SU-DHL-6 (cell line): ENCODE data around the gene UBE4B.
"Not testable (repeated sequence)": the region's sequence is repeated elsewhere in the genome, so short reads cannot be mapped to it uniquely, and the experiment has no call there.

Source experiments
- H2AFZ ChIP-seq: fragments of 200-600 bp; sonication (generic); 2 replicates; pipeline ENCODE4 v1.6.1; 2014; ENCODE audit warnings: low read depth, mild to moderate bottlenecking, moderate library complexity, mixed read lengths, antibody characterized with exemption, low read length; ENCODE audit not compliant: severe bottlenecking
- H3F3A ChIP-seq: fragments of 200-600 bp; shearing (Covaris generic); 2 replicates; pipeline ENCODE4 v1.6.0; 2016; ENCODE audit warnings: antibody characterized with exemption, mild to moderate bottlenecking; ENCODE audit not compliant: insufficient read depth
- H3K27ac ChIP-seq: fragments of 200-600 bp; sonication (generic); 2 replicates; pipeline ENCODE4 v1.5.1; 2016; ENCODE audit warnings: low read depth, mild to moderate bottlenecking, low read length, moderate library complexity, mixed read lengths
- H3K27me3 ChIP-seq: fragments of 200-600 bp; sonication (generic), shearing (Covaris generic); 2 replicates; pipeline ENCODE4 v1.6.0; 2014; ENCODE audit warnings: mild to moderate bottlenecking, low read length
- H3K36me3 ChIP-seq: fragments of 200-600 bp; sonication (generic); 2 replicates; pipeline ENCODE4 v1.6.1; 2014; ENCODE audit warnings: mild to moderate bottlenecking, low read length, mixed read lengths
- H3K4me2 ChIP-seq: fragments of 300-600, 200-600 bp; shearing (Covaris generic), sonication (generic); 2 replicates; pipeline ENCODE4 v1.6.0; 2014; ENCODE audit warnings: low read length, low read depth, mild to moderate bottlenecking; ENCODE audit not compliant: poor library complexity, severe bottlenecking
- H3K4me3 ChIP-seq: fragments of 200-600 bp; sonication (generic); 2 replicates; pipeline ENCODE4 v1.5.1; 2014; ENCODE audit warnings: antibody characterized with exemption, low read length, mild to moderate bottlenecking, mixed read lengths; ENCODE audit not compliant: insufficient read depth, poor library complexity, severe bottlenecking
- H3K79me2 ChIP-seq: fragments of 200-600 bp; sonication (generic); 2 replicates; pipeline ENCODE4 v1.6.1; 2014; ENCODE audit warnings: mild to moderate bottlenecking, low read length, moderate library complexity; ENCODE audit not compliant: insufficient read depth
- H3K9ac ChIP-seq: fragments of 200-600 bp; sonication (generic); 2 replicates; pipeline ENCODE4 v1.7.0; 2014; ENCODE audit warnings: mild to moderate bottlenecking, low read length
- H3K9me2 ChIP-seq: fragments of 200-600 bp; sonication (generic); replicated peaks from 2 replicates; pipeline ENCODE4 v1.6.1; 2014; ENCODE audit warnings: low read length; ENCODE audit not compliant: insufficient read depth
- H3K9me3 ChIP-seq: fragments of 200-600 bp; sonication (generic); 2 replicates; pipeline ENCODE4 v1.6.1; 2014; ENCODE audit warnings: low read length, mixed read lengths; ENCODE audit not compliant: insufficient read depth
- H4K20me1 ChIP-seq: fragments of 200-600 bp; sonication (generic); 2 replicates; pipeline ENCODE4 v1.6.1; 2014; ENCODE audit warnings: low read depth, mild to moderate bottlenecking, antibody characterized with exemption, low read length, moderate library complexity, mixed read lengths
- CTCF ChIP-seq: fragments of 200-600 bp; sonication (generic); IDR thresholded peaks from one replicate; pipeline ENCODE4 v1.5.1; 2017; ENCODE audit warnings: antibody characterized with exemption, mild to moderate bottlenecking, low read length, moderate library complexity; ENCODE audit not compliant: insufficient read depth, poor library complexity, severe bottlenecking
- EZH2phosphoT487 ChIP-seq: fragments of 200-600 bp; sonication (generic), shearing (Covaris generic); conservative IDR thresholded peaks from 2 replicates; pipeline ENCODE4 v1.6.1; 2018; ENCODE audit warnings: mild to moderate bottlenecking, antibody characterized with exemption, low read length, moderate library complexity, mixed read lengths

Gene UBE4B

GRCh38 chr1:9993561-9994075 is 39.1 kb upstream of the UBE4B start:
- Histone ChIP-seq H3F3A (no peaks in the 10 kb centered on the region), H3K4me2 (no peak overlapping the region), H3K9me3 (peaks cover 1% of the 10 kb centered on the region; the same call in 1 of the 2 replicates), H3K79me2 (no peaks in the 10 kb centered on the region), H3K9me2 (no peaks in the 10 kb centered on the region), H3K27me3 (no peaks in the 10 kb centered on the region), H2AFZ (no peak overlapping the region), H3K27ac (no peak overlapping the region), H3K4me3 (no peak overlapping the region), H3K36me3 (no peaks in the 10 kb centered on the region), H3K9ac (no peak overlapping the region), H4K20me1 (no peaks in the 10 kb centered on the region)
- TF ChIP-seq CTCF (no peak), EZH2phosphoT487 (no peak)

GRCh38 chr1:9996624-9997582 is 35.9 kb upstream of the UBE4B start, which contains the start of gene RBP7:
RBP7 (plus strand) TSS chr1:9997228; CDS start chr1:9997259, 31 bp downstream.
- Histone ChIP-seq H3K9ac (no peak within 1 kb of the TSS), H3K4me3 (no peak within 1 kb of the TSS)

GRCh38 chr1:10001016-10001665 is 31.6 kb upstream of the UBE4B start:
- peaks cover 6% of the 10 kb centered on the region; the same call in 1 of the 2 replicates for H3K9me3 ChIP-seq
- no peaks in the 10 kb centered on the region for H3K36me3 ChIP-seq
- no peaks in the 10 kb centered on the region for H4K20me1 ChIP-seq
- no peaks in the 10 kb centered on the region for H3F3A ChIP-seq
- no peak overlapping the region for H2AFZ ChIP-seq
- no peak overlapping the region for H3K9ac ChIP-seq
- H3K9me2 ChIP-seq, result no peaks in the 10 kb centered on the region
- TF ChIP-seq CTCF (no peak), EZH2phosphoT487 (no peak)
- H3K4me3 ChIP-seq, result no peak overlapping the region
- H3K4me2 ChIP-seq, result no peak overlapping the region
- no peaks in the 10 kb centered on the region for H3K79me2 ChIP-seq
- no peaks in the 10 kb centered on the region for H3K27me3 ChIP-seq
- no peak overlapping the region for H3K27ac ChIP-seq

More at GRCh38 chr1:9996624-9997582, 35.9 kb upstream of the UBE4B start, which contains the start of gene RBP7:
- no peaks in the 10 kb centered on the region for H3K9me2 ChIP-seq
- no peaks in the 10 kb centered on the region for H3F3A ChIP-seq
- TF ChIP-seq EZH2phosphoT487 (no peak), CTCF (no peak)
- H3K27ac ChIP-seq, result no peak within 1 kb of the TSS
- no peaks in the 10 kb centered on the region for H3K27me3 ChIP-seq
- H3K79me2 ChIP-seq, result no peaks in the 10 kb centered on the region
- H3K4me2 ChIP-seq, result no peak within 1 kb of the TSS
- no peaks in the 10 kb centered on the region for H4K20me1 ChIP-seq
- no peaks in the 10 kb centered on the region for H3K36me3 ChIP-seq
- peaks cover 6% of the 10 kb centered on the region; the same call in 1 of the 2 replicates for H3K9me3 ChIP-seq
- H2AFZ ChIP-seq, result no peak within 1 kb of the TSS

GRCh38 chr1:10005248-10005647 is 27.5 kb upstream of the UBE4B start:
- H3K27ac ChIP-seq, H3K79me2 ChIP-seq, H3K9me2 ChIP-seq, H3K9me3 ChIP-seq, H3F3A ChIP-seq, H4K20me1 ChIP-seq, H3K4me3 ChIP-seq, H3K27me3 ChIP-seq, H2AFZ ChIP-seq, H3K9ac ChIP-seq, H3K36me3 ChIP-seq, H3K4me2 ChIP-seq: not testable (repeated sequence)
